SK-N-MC (cell line): ENCODE measurements around the gene DLGAP4.

Experiments
- EZH2 ChIP-seq: fragments of 200-600 bp; sonication (generic); IDR thresholded peaks from one replicate; pipeline ENCODE4 v1.6.1; 2017; ENCODE audit warnings: antibody characterized with exemption
- FOXP2 ChIP-seq: optimal IDR thresholded peaks from 2 replicates; pipeline ENCODE3; 2011; ENCODE audit warnings: mild to moderate bottlenecking, moderate library complexity; ENCODE audit not compliant: insufficient read depth; ENCODE audit errors: extremely low read length, control extremely low read depth
- POLR2AphosphoS5 ChIP-seq: IDR thresholded peaks from 2 replicates; pipeline ENCODE4 v1.6.1; 2012; ENCODE audit warnings: mild to moderate bottlenecking, low read depth, low read length, borderline replicate concordance

GRCh38 chr20:36284751-36285150 lies 21.4 kb upstream of the DLGAP4 start:
- no peak for TF ChIP-seq EZH2
- TF ChIP-seq FOXP2, result no peak
- TF ChIP-seq POLR2AphosphoS5, result no peak
